Effector CD8-positive, alpha-beta T cell (primary cell): Measurements from ENCODE around the gene TREML4.
"Not testable (repeated sequence)": the region's sequence is repeated elsewhere in the genome, so short reads cannot be mapped to it uniquely, and the experiment has no call there.

ENCODE experiments used
- DNase-seq: peaks from one replicate; lab custom pipeline; 2025; lab: John Stamatoyannopoulos, UW

The TREML4 gene

GRCh38 chr6:41204156-41204555 lies 24.0 kb upstream of the TREML4 start:
- no peak for DNase-seq

- DNase-seq, result no peak
These were observed 19.6 kb upstream of the TREML4 start for GRCh38 chr6:41208439-41209106.

- no peak for DNase-seq
These were observed 18.4 kb upstream of the TREML4 start for GRCh38 chr6:41209547-41210320.

- DNase-seq, result no peak
These were observed 13.4 kb upstream of the TREML4 start for GRCh38 chr6:41214559-41215238.

- DNase-seq, result no peak
These were observed 12.4 kb upstream of the TREML4 start for GRCh38 chr6:41215777-41216176.

- DNase-seq, result no peak
These were observed 11.5 kb upstream of the TREML4 start for GRCh38 chr6:41216616-41217015.

- DNase-seq, result no peak
These were observed 6.1 kb upstream of the TREML4 start for GRCh38 chr6:41222045-41222444.

GRCh38 chr6:41222513-41222912 lies 5.6 kb upstream of the TREML4 start:
- no peak for DNase-seq

- no peak for DNase-seq
These were observed 3.3 kb upstream of the TREML4 start for GRCh38 chr6:41224800-41225199.

- no peak for DNase-seq
These were observed 1.4 kb upstream of the TREML4 start for GRCh38 chr6:41226752-41227151.

GRCh38 chr6:41228616-41229015 lies 467 bp downstream of the TREML4 start:
- no peak for DNase-seq

- DNase-seq, result no peak
These were observed 1.6 kb downstream of the TREML4 start for GRCh38 chr6:41229721-41230120.

- DNase-seq, result no peak
These were observed 3.1 kb downstream of the TREML4 start for GRCh38 chr6:41231246-41231645.

GRCh38 chr6:41232667-41233066 lies 4.5 kb downstream of the TREML4 start:
- no peak for DNase-seq

GRCh38 chr6:41236276-41236675 lies 8.1 kb downstream of the TREML4 start:
- no peak for DNase-seq

- no peak for DNase-seq
These were observed 9.0 kb downstream of the TREML4 start for GRCh38 chr6:41237128-41237527.

GRCh38 chr6:41239467-41240159 lies 11.5 kb downstream of the TREML4 start:
- DNase-seq, result no peak

GRCh38 chr6:41246529-41246928 lies 18.4 kb downstream of the TREML4 start:
- not testable (repeated sequence) for DNase-seq

- no peak for DNase-seq
These were observed 19.2 kb downstream of the TREML4 start for GRCh38 chr6:41247288-41247865.

GRCh38 chr6:41247882-41248705 lies 19.9 kb downstream of the TREML4 start:
- no peak for DNase-seq
